ENCODE results near the gene MCRIP1. TPM values are rescaled to one million over a fixed set of nuclear protein-coding genes. Genes with fewer than 3 reads are reported as not detected.

Gene MCRIP1
- polyA plus RNA-seq, 1 experiment, result 63.2 TPM

GRCh38 chr17:81834831-81835267, 1.8 kb upstream of the MCRIP1 start, which contains the start of gene PPP1R27:
PPP1R27 (minus strand) TSS chr17:81835050; CDS start chr17:81834953, 97 bp downstream.
- H3K27ac ChIP-seq (ENCODE audit: low read depth, low read length), result no peak within 1 kb of the TSS
- ChIA-PET CTCF (no interaction called here), POLR2A (no interaction called here)
- no peaks in the 10 kb centered on the region; the same call in 1 of the 2 replicates for H3K9me3 ChIP-seq (ENCODE audit: control insufficient read depth, insufficient read depth, low read length)
- H3K27me3 ChIP-seq (ENCODE audit: control insufficient read depth, insufficient read depth, low read length), result no peaks in the 10 kb centered on the region
- TF ChIP-seq CTCF (IDR thresholded peaks at IDR 0.05; ENCODE audit: low read depth, low read length), result no peak
- DNase-seq (ENCODE audit: low read depth, low spot score), result no peak
- peak within 1 kb of the TSS; percentile 80 for H3K4me3 ChIP-seq (ENCODE audit: low read depth, low read length)

DNA sequence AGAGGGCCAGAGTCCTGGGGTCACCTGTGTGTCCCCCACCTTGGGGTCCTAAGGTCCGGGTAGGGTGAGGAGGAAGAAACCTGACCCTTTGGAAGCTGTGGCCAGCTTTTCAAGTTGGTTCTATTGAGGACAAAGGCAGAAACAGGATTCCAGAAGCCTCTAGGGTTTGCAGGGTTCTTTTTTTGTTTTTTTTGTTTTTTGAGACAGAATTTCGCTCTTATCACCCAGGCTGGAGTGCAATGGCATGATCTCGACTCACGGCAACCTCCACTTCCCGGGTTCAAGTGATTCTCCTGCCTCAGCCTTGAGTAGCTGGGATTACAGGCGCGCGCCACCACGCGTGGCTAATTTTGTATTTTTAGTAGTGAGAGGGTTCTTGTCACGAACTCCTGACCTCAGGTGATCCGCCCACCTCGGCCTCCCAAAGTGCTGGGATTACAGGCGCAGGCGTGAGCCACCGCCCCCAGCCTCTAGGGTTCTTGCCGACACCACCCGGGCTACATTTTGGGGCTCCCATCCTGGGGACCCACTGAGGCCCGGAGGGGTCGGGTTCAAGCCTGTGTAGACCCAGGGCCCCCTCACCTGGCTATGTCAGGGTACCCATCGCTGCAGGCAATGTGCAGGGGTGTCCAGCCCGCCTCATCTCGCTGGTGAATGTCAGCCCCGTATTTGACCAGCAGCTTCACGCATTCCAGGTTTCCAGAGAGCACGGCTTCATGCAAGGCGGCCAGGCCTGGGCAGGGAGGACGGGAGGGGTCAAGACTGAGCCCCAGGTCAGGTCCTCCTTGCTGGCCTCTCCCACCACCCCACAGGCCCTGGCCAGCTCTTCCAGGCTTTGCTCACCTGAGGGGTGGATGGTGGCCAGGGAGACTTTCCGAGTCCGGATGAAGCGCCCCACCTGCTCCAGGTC, 1.1 kb upstream of the MCRIP1 start:
- CTCF ChIA-PET, result no interaction called here
- H3K27ac ChIP-seq (ENCODE audit: low read depth, low read length), result peak overlapping the region; percentile 89
- no peaks in the 10 kb centered on the region for H3K27me3 ChIP-seq (ENCODE audit: control insufficient read depth, insufficient read depth, low read length)
- no peaks in the 10 kb centered on the region; the same call in 1 of the 2 replicates for H3K9me3 ChIP-seq (ENCODE audit: control insufficient read depth, insufficient read depth, low read length)
- POLR2A ChIA-PET, result interaction anchor here (0.9 to 1.7 kb wide), 8 partner anchors 8 to 132 kb away, joined by 3 to 12 read pairs (median 6); partner anchors contain the start of genes MRPL12 and P4HB
- no peak for DNase-seq (ENCODE audit: low read depth, low spot score)
- peak overlapping the region; percentile 80 for H3K4me3 ChIP-seq (ENCODE audit: low read depth, low read length)
- no peak for TF ChIP-seq CTCF (IDR thresholded peaks at IDR 0.05; ENCODE audit: low read depth, low read length)

DNA sequence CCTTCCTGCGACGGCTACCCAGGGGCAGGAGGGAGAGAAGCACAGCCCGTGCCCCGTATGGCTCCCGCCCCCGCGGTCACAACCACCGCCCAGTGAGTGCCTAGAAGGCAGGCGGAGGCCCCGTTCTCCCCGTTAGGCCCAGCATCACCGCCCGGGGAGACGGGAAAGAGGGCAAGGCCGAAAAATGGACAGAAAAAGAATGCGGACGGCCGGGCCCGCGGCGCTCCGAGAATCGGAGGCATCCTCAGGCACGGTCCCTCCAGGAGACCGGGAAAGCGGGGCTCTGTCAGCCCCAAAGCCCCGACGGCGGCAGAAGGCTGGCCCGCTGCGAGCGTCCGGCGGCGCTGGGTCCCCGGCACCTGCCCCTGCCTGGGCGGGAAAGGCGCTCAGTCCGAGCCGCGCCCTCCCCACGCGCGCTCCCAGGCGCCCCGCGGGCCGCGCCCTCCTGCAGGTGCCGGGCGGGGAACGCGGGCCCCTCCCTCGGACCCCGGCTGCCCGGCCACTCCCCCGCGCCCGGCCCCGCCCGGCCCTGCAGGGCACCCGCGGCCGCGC, 407 bp downstream of the MCRIP1 start:
- no peaks in the 10 kb centered on the region for H3K27me3 ChIP-seq (ENCODE audit: control insufficient read depth, insufficient read depth, low read length)
- DNase-seq (ENCODE audit: low read depth, low spot score), result no peak
- peak overlapping the region; percentile 78 for H3K27ac ChIP-seq (ENCODE audit: low read depth, low read length)
- CTCF ChIA-PET, result interaction anchor here (0.6 kb wide), 1 partner anchor 169 kb away, joined by 4 read pairs; no protein-coding TSS in a partner anchor
- POLR2A ChIA-PET, result interaction anchor here (0.9 to 1.7 kb wide), 10 partner anchors 10 to 130 kb away, joined by 3 to 12 read pairs (median 6); partner anchors contain the start of genes MRPL12 and P4HB
- no peaks in the 10 kb centered on the region; the same call in 1 of the 2 replicates for H3K9me3 ChIP-seq (ENCODE audit: control insufficient read depth, insufficient read depth, low read length)
- peak overlapping the region; percentile 80 for H3K4me3 ChIP-seq (ENCODE audit: low read depth, low read length)
- TF ChIP-seq CTCF (IDR thresholded peaks at IDR 0.05; ENCODE audit: low read depth, low read length), result no peak

- TF ChIP-seq CTCF (IDR thresholded peaks at IDR 0.05; ENCODE audit: low read depth, low read length), result no peak
- Histone ChIP-seq H3K27ac (ENCODE audit: low read depth, low read length) (peak overlapping the region; percentile 78), H3K4me3 (ENCODE audit: low read depth, low read length) (peak overlapping the region; percentile 80), H3K9me3 (ENCODE audit: control insufficient read depth, insufficient read depth, low read length) (no peaks in the 10 kb centered on the region; the same call in 1 of the 2 replicates), H3K27me3 (ENCODE audit: control insufficient read depth, insufficient read depth, low read length) (no peaks in the 10 kb centered on the region)
- ChIA-PET CTCF (interaction anchor here (0.6 kb wide), 1 partner anchor 169 kb away, joined by 4 read pairs; no protein-coding TSS in a partner anchor), POLR2A (no interaction called here)
- DNase-seq (ENCODE audit: low read depth, low spot score), result no peak
Observed at GRCh38 chr17:81831957-81832607, 1.0 kb downstream of the MCRIP1 start.
